Large intestine (tissue), 3 donors: Measurements from ENCODE around the gene DOLK. TPM values are rescaled to one million over a fixed set of nuclear protein-coding genes. Genes with fewer than 3 reads are reported as not detected.

ENCODE experiments used
- DNase-seq, 2 donors: peaks; one replicate each; pipeline versions ENCODE4 v3.0.0 to v3.0.0-alpha.2; 2013
- H3K27ac ChIP-seq: one replicate; pipeline ENCODE4 v1.5.1; 2013; ENCODE audit warnings: low read length
- H3K27me3 ChIP-seq: 2 replicates; pipeline ENCODE4 v1.6.1; 2013; ENCODE audit warnings: low read length; ENCODE audit not compliant: control insufficient read depth, insufficient read depth
- H3K36me3 ChIP-seq: 2 replicates; pipeline ENCODE4 v1.6.1; 2013; ENCODE audit warnings: low read length; ENCODE audit not compliant: control insufficient read depth, insufficient read depth
- H3K4me1 ChIP-seq: one replicate; pipeline ENCODE4 v1.6.1; 2013; ENCODE audit warnings: low read length; ENCODE audit not compliant: control insufficient read depth, insufficient read depth
- H3K4me3 ChIP-seq: one replicate; pipeline ENCODE4 v1.5.1; 2013; ENCODE audit warnings: low read length
- H3K9me3 ChIP-seq: one replicate; pipeline ENCODE4 v1.6.1; 2013; ENCODE audit warnings: mild to moderate bottlenecking, low read depth, low read length, moderate library complexity; ENCODE audit not compliant: control insufficient read depth
- WGBS: methylation state at CpG from one replicate; pipeline ENCODE4 v1.1.5; 2013; ENCODE audit warnings: low lambda C conversion rate; ENCODE audit not compliant: insufficient coverage; 5-methylcytosine and 5-hydroxymethylcytosine counted together
- polyA plus RNA-seq: library from polyadenylated mRNA; unstranded; fragments of 120-200 nt; gene quantifications from one replicate; pipeline ENCODE4 v1.2.1, GENCODE V29; 2013

Gene DOLK
- polyA plus RNA-seq, 1 donor = 14.8 TPM

DNA sequence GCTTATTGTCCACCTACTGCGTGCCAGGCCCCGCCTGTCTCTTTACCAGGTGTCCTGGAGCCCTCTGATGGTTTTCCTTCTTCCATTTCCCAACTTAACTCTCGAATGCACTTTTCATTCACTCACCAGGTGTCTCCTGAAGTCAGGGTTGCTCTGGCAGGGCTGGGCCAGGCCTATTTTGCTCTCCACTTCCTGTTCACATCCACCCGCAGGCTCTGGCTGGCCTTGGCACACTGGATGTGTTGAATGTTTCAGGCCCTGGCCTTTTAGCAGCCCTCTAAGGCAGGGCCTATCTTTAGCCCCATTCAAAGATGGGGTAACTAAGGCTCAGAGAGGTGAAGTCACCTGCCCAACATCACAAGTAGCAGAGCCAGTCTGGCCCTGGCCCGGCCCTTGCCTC lies 49.0 kb downstream of the DOLK start:
- H3K4me1 ChIP-seq = peaks cover 10% of the 10 kb centered on the region
- no peaks in the 10 kb centered on the region for H3K9me3 ChIP-seq
- no peak for DNase-seq
- no peak overlapping the region for H3K4me3 ChIP-seq
- H3K27ac ChIP-seq = no peak overlapping the region
- no CpG with 5 or more reads among the region's 5 CpGs for WGBS
- H3K36me3 ChIP-seq = peaks cover 41% of the 10 kb centered on the region
- H3K27me3 ChIP-seq = no peaks in the 10 kb centered on the region

- Histone ChIP-seq H3K9me3 (no peaks in the 10 kb centered on the region), H3K36me3 (peaks cover 48% of the 10 kb centered on the region), H3K4me1 (peaks cover 14% of the 10 kb centered on the region), H3K27me3 (no peaks in the 10 kb centered on the region), H3K27ac (no peak overlapping the region), H3K4me3 (no peak overlapping the region)
- no CpG with 5 or more reads among the region's 4 CpGs for WGBS
- DNase-seq = no peak
Measured at GRCh38 chr9:128895556-128895955, 51.8 kb downstream of the DOLK start.

Other genes with a start within 250 kb of the DOLK start
- gene PKN3, start 245.1 kb downstream of the DOLK start, polyA plus RNA-seq = 5.5 TPM
- gene ZDHHC12, start 223.5 kb downstream of the DOLK start, polyA plus RNA-seq = 35.8 TPM
- 36.7 TPM for gene ZER1, start 175.7 kb downstream of the DOLK start, polyA plus RNA-seq
- gene TBC1D13, start 160.3 kb downstream of the DOLK start, polyA plus RNA-seq = 31.7 TPM
- gene ENDOG, start 129.1 kb downstream of the DOLK start, polyA plus RNA-seq = 14.4 TPM
- 36.2 TPM for gene SPOUT1, start 117.8 kb downstream of the DOLK start, polyA plus RNA-seq
- gene KYAT1, start 65.7 kb downstream of the DOLK start, polyA plus RNA-seq = 6.5 TPM
- 18.5 TPM for gene LRRC8A, start 65.5 kb downstream of the DOLK start, polyA plus RNA-seq
- 19.0 TPM for gene PHYHD1, start 26.6 kb downstream of the DOLK start, polyA plus RNA-seq
- 35.3 TPM for gene NUP188, start 96 bp upstream of the DOLK start, polyA plus RNA-seq
- gene SH3GLB2, start 80.7 kb upstream of the DOLK start, polyA plus RNA-seq = 81.7 TPM
- gene MIGA2, start 89.0 kb upstream of the DOLK start, polyA plus RNA-seq = 25.3 TPM
- gene DOLPP1, start 133.5 kb upstream of the DOLK start, polyA plus RNA-seq = 25.3 TPM
- gene CRAT, start 163.2 kb upstream of the DOLK start, polyA plus RNA-seq = 84.3 TPM
- 70.1 TPM for gene PTPA, start 163.8 kb upstream of the DOLK start, polyA plus RNA-seq
- 11.6 TPM for gene IER5L, start 230.7 kb upstream of the DOLK start, polyA plus RNA-seq